Measurements from ENCODE around the gene CCDC3. TPM values are rescaled to one million over a fixed set of nuclear protein-coding genes. Genes with fewer than 3 reads are reported as not detected.

Gene CCDC3
- total RNA-seq, 4 donors from 2014 or later = 7.9 to 40.6 (median 24.9) TPM

- H3K36me3 ChIP-seq = no peaks in the 10 kb centered on the region
- H3K4me3 ChIP-seq = no peak overlapping the region
- intact Hi-C loops (cut with DNase I; ENCODE audit: low total_unique reads) = no loop called here
- no peaks in the 10 kb centered on the region for H3K9me3 ChIP-seq
- no peaks in the 10 kb centered on the region for H3K27me3 ChIP-seq
- H3K27ac ChIP-seq = no peak overlapping the region
- no peak for DNase-seq
- TF ChIP-seq CTCF (IDR thresholded peaks at IDR 0.05) (no peak), POLR2A (IDR thresholded peaks at IDR 0.05) (no peak)
- no peaks in the 10 kb centered on the region for H3K4me1 ChIP-seq
These were observed 87.4 kb downstream of the CCDC3 start for GRCh38 chr10:12914111-12914510.

DNA sequence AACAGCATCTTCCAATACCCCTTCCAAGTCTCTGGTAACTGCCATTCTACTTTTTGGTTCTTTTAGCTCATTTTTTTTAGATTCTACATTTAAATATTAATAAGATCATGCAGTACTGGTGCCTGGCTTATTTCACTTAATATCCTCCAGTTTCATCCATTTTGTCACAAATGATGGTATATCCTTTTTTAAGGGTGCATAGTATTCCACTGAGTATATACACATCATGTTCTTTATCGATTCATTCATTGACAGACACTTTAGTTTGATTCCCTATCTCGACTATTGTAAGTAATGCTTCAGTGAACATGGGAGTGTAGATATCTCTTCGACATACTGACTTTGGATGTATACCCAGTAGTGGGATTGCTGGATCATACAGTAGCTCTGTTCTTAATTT lies 89.7 kb downstream of the CCDC3 start:
- no peaks in the 10 kb centered on the region for H3K9me3 ChIP-seq

GRCh38 chr10:12910835-12911234 lies 90.7 kb downstream of the CCDC3 start:
- intact Hi-C loops (cut with DNase I; ENCODE audit: low total_unique reads) = no loop called here
- H3K4me1 ChIP-seq = no peaks in the 10 kb centered on the region
- no peak overlapping the region for H3K27ac ChIP-seq

More for the DNA sequence above, 89.7 kb downstream of the CCDC3 start:
- H3K27me3 ChIP-seq = no peaks in the 10 kb centered on the region
- H3K4me3 ChIP-seq = no peak overlapping the region
- no peaks in the 10 kb centered on the region for H3K36me3 ChIP-seq
- H3K4me1 ChIP-seq = no peaks in the 10 kb centered on the region
- H3K27ac ChIP-seq = no peak overlapping the region
- DNase-seq = no peak
- intact Hi-C loops (cut with DNase I; ENCODE audit: low total_unique reads) = no loop called here
- no peak for TF ChIP-seq CTCF (IDR thresholded peaks at IDR 0.05)
- TF ChIP-seq POLR2A (IDR thresholded peaks at IDR 0.05) = no peak

GRCh38 chr10:12909836-12910185 lies 91.7 kb downstream of the CCDC3 start:
- intact Hi-C loops (cut with DNase I; ENCODE audit: low total_unique reads) = no loop called here

More at GRCh38 chr10:12910835-12911234, 90.7 kb downstream of the CCDC3 start:
- Histone ChIP-seq H3K36me3 (no peaks in the 10 kb centered on the region), H3K9me3 (no peaks in the 10 kb centered on the region), H3K27me3 (no peaks in the 10 kb centered on the region), H3K4me3 (no peak overlapping the region)
- TF ChIP-seq CTCF (IDR thresholded peaks at IDR 0.05) (no peak), POLR2A (IDR thresholded peaks at IDR 0.05) (no peak)
- DNase-seq = no peak

More at GRCh38 chr10:12909836-12910185, 91.7 kb downstream of the CCDC3 start:
- Histone ChIP-seq H3K36me3 (no peaks in the 10 kb centered on the region), H3K27ac (no peak overlapping the region), H3K4me1 (no peaks in the 10 kb centered on the region), H3K9me3 (no peaks in the 10 kb centered on the region), H3K4me3 (no peak overlapping the region), H3K27me3 (no peaks in the 10 kb centered on the region)
- no peak for DNase-seq
- TF ChIP-seq CTCF (IDR thresholded peaks at IDR 0.05) (no peak), POLR2A (IDR thresholded peaks at IDR 0.05) (no peak)

Measured in uterus (tissue), 4 donors.